Body of pancreas (tissue), 4 donors: ENCODE data around the gene CTSF. TPM values are rescaled to one million over a fixed set of nuclear protein-coding genes. Genes with fewer than 3 reads are reported as not detected.

Source experiments
- ATAC-seq: fragments of 150-250 bp; one replicate; pipeline ENCODE4 v1.9.1; 2016
- DNase-seq, 4 donors: peaks; one replicate each; pipeline ENCODE4 v3.0.0-alpha.2; 2019
- H3K27ac ChIP-seq, 4 donors: fragments of 200-600 bp; sonication (generic); 1 replicate in 3 of 4; 2 replicates in 1 of 4; pipeline versions ENCODE4 v1.5.1 to v1.6.1; 2016 to 2019; ENCODE audit warnings: mild to moderate bottlenecking in 1 of 4, mixed read lengths in 1 of 4, moderate library complexity in 1 of 4
- H3K27me3 ChIP-seq, 2 donors: fragments of 200-600 bp; sonication (generic); one replicate each; pipeline ENCODE4 v1.6.0; 2016; ENCODE audit warnings: mild to moderate bottlenecking in 1 of 2
- H3K36me3 ChIP-seq, 2 donors: fragments of 200-600 bp; sonication (generic); replicated peaks in 1 of 2; 2 replicates each; pipeline ENCODE4 v1.5.1; 2016; ENCODE audit warnings: low read depth in 2 of 2; ENCODE audit not compliant: insufficient read depth in 1 of 2
- H3K4me1 ChIP-seq: fragments of 200-600 bp; sonication (generic); one replicate; pipeline ENCODE4 v1.6.0; 2016
- H3K4me3 ChIP-seq, 2 donors: fragments of 200-600 bp; sonication (generic); 1 replicate in 1 of 2; 2 replicates in 1 of 2; pipeline ENCODE4 v1.5.1; 2016 to 2019
- H3K9me3 ChIP-seq, 3 donors: fragments of 200-600 bp; sonication (generic); 1 replicate in 2 of 3; 2 replicates in 1 of 3; pipeline ENCODE4 v1.5.1; 2016
- POLR2A ChIP-seq, 3 donors: fragments of 450-650 bp; IDR thresholded peaks; one replicate each; pipeline ENCODE4 v1.6.1; 2016; ENCODE audit warnings: antibody characterized with exemption in 3 of 3, mild to moderate bottlenecking in 2 of 3
- WGBS, 2 donors: methylation state at CpG; one replicate each; pipeline ENCODE4 v1.1.5; 2017; 5-methylcytosine and 5-hydroxymethylcytosine counted together
- intact Hi-C: fragments of 100-400 bp; cut with DNase I; formaldehyde crosslinking; loops from one replicate; pipeline ENCODE4 v1.15.1; 2023
- total RNA-seq, 2 donors: library from RNA; depleted of rRNA; stranded (reverse); fragments of >200 nt; gene quantifications; one replicate each; pipeline ENCODE4 v1.1.0, GENCODE V29; 2016
- TF ChIP-seq, protein P1 (sequence below), 7 experiments: fragments of 450-650 bp in 4 of 7; fragments of 200-600 bp in 3 of 7; sonication (generic) in 3 of 7; IDR thresholded peaks; one replicate each; pipeline ENCODE4 v1.5.1; 2016 to 2019; ENCODE audit warnings: antibody characterized with exemption in 7 of 7

CTSF gene
- total RNA-seq, 2 donors from 2014 or later: 55.8 to 61.3 TPM

DNA sequence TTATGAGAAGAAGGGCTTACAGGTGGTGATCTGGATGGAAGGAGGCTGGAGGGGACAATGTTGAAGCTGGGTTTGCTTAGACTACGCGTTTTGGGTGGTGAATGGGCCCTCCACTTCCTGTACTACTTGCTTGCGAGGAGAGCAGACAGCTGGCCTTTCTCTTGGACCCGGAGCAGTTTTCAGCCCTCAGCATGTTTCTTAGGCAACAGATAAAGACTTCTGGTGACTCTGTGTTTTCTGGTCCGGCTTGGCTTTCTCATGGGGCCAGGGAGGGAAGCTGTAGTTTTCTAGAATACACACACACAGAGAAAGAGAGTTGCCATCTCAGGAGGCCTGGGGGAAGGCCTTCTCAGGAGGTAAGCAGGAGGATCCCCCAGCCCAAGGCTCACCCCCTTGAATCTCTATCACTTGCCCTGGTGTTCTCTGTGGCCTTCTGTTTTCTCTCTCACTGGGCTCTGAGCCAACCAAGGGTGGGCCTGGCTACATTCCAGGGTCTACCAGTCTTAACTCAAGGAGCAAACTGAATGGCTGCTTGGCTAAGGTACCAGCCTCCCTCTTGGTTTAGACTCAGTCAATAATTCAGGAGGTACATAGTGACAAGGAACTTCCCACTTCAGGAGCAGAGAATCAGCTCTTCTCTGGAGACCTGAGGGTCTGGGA lies 27.0 kb upstream of the CTSF start:
- H3K4me1 ChIP-seq: peaks cover 32% of the 10 kb centered on the region
- TF ChIP-seq POLR2A (IDR thresholded peaks at IDR 0.05): no peak
- TF ChIP-seq, protein P1, sequence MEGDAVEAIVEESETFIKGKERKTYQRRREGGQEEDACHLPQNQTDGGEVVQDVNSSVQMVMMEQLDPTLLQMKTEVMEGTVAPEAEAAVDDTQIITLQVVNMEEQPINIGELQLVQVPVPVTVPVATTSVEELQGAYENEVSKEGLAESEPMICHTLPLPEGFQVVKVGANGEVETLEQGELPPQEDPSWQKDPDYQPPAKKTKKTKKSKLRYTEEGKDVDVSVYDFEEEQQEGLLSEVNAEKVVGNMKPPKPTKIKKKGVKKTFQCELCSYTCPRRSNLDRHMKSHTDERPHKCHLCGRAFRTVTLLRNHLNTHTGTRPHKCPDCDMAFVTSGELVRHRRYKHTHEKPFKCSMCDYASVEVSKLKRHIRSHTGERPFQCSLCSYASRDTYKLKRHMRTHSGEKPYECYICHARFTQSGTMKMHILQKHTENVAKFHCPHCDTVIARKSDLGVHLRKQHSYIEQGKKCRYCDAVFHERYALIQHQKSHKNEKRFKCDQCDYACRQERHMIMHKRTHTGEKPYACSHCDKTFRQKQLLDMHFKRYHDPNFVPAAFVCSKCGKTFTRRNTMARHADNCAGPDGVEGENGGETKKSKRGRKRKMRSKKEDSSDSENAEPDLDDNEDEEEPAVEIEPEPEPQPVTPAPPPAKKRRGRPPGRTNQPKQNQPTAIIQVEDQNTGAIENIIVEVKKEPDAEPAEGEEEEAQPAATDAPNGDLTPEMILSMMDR (IDR thresholded peaks at IDR 0.05): no peak
- peaks cover 0 to 7% of the 10 kb centered on the region in 2 donors for H3K36me3 ChIP-seq
- no peaks in the 10 kb centered on the region for H3K27me3 ChIP-seq
- H3K9me3 ChIP-seq: no peaks in the 10 kb centered on the region
- H3K27ac ChIP-seq: no peak overlapping the region
- WGBS, 2 donors: 51 to 55% methylated on average over 4 to 5 of the region's 5 CpGs
- intact Hi-C loops: no loop called here
- peak; percentile 37 to 61 (median 46) for DNase-seq
- ATAC-seq: no peak
- no peak overlapping the region for H3K4me3 ChIP-seq

DNA sequence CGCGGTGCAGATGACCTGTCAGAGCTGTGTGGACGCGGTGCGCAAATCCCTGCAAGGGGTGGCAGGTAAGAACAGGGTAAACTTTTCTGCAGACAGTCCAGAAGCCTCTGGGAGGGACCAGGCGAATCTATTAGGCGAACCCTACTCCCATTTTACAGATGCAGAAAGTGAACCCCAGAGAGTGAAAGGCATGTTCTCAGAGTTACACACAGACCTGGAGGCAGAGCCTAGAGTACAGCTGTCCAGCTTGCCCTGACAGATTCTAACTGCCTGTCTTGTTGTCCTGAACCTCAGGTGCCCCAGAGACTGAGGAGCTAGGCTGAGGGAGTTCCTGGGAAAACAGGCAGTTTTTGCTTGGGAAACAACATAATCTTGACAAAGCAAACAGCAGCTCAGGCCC lies 25.2 kb upstream of the CTSF start:
- Histone ChIP-seq H3K36me3 (no peaks in the 10 kb centered on the region), H3K27ac (peak overlapping the region in 1 of 4 donors; percentile 83), H3K4me1 (peaks cover 32% of the 10 kb centered on the region), H3K4me3 (no peak overlapping the region), H3K27me3 (no peaks in the 10 kb centered on the region), H3K9me3 (no peaks in the 10 kb centered on the region)
- DNase-seq (no peak), ATAC-seq (no peak)
- intact Hi-C loops: no loop called here
- TF ChIP-seq, protein P1 (IDR thresholded peaks at IDR 0.05): no peak
- no peak for TF ChIP-seq POLR2A (IDR thresholded peaks at IDR 0.05)
- 41 to 47% methylated on average over 6 to 7 of the region's 7 CpGs for WGBS, 2 donors

DNA sequence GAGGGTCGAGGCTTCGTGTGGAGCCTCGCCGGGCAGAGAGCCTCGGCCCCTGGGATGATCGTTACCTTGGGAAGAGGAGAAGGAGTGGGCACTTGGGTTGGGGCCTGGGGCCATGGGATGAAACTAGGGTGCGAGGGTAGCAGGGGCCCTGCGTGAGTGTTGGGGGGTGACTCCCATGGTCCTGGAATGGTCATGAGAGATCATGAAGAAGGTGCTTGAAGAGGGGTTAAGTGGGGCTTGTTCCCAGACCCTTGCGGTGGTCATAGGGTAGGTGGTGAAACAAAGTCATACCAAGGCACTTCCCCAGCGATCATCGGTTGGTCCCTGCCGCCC lies 24.9 kb upstream of the CTSF start:
- intact Hi-C loops: no loop called here
- WGBS, 2 donors: 14 to 23% methylated on average over 6 to 12 of the region's 12 CpGs
- H3K27ac ChIP-seq: peak overlapping the region; percentile 54 to 84 (median 71)
- no peaks in the 10 kb centered on the region for H3K36me3 ChIP-seq
- peaks cover 32% of the 10 kb centered on the region for H3K4me1 ChIP-seq
- ATAC-seq: peak; percentile 3
- no peaks in the 10 kb centered on the region for H3K27me3 ChIP-seq
- peak in 1 of 4 donors; percentile 10 for DNase-seq
- H3K4me3 ChIP-seq: peak overlapping the region in 1 of 2 donors; percentile 40
- TF ChIP-seq, protein P1 (IDR thresholded peaks at IDR 0.05): no peak
- TF ChIP-seq POLR2A (IDR thresholded peaks at IDR 0.05): no peak
- no peaks in the 10 kb centered on the region for H3K9me3 ChIP-seq

DNA sequence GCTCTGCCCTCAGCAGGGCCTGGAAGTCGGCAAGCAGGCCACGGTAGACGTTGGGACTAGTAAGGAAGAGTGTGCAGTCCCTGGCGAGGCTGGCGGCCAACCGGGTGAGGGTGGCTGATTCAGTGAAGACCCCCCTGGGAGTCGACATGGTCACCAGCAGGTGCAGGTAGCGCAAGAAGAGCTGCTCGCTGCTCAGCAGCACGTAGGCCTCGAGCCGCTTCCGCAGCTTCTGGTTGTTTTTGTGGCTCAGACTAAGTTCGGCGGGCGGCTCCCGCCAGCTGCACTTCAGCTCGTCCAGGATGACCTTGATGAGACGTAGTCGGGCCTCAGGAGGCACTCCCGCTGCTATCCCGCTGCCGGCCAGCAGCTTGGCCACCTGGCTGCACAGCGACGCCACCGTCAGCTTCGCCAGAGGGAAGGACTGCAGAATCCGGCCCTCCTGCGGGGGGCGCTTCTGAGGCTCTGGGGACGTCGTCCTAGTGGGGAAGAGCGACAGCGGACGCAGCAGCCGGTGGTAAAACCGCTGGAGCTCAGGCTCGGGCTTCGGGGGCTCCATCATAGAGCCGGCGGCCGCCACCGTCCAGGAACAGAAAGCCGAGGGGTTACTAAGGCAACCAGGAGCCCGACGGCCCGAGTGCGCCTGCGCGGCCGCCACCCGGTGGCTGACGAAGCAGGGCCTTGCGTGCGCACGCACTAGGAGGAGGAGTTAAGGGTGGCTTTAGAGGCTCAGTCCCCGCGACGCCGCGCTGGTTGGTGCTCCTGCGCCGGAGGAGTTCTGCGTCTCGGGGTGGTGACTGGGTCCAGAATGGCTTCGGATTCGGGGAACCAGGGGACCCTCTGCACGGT lies 24.3 kb upstream of the CTSF start, which contains the start of the genes CCDC87 and CCS:
Gene CCDC87 (minus strand): TSS at position 607 of the 846 bp plus-strand sequence. CDS start 48 bp downstream, at position 559.
Gene CCS (plus strand): TSS at position 729 of the 846 bp plus-strand sequence. CDS start 77 bp downstream, at position 806.
- Histone ChIP-seq H3K9me3 (no peaks in the 10 kb centered on the region), H3K4me3 (peak within 1 kb of the TSS; percentile 9 to 40), H3K4me1 (peaks cover 32% of the 10 kb centered on the region), H3K27me3 (no peaks in the 10 kb centered on the region), H3K27ac (peak within 1 kb of the TSS; percentile 54 to 84 (median 71)), H3K36me3 (no peaks in the 10 kb centered on the region)
- WGBS, 2 donors: 16 to 90% methylated on average over 2 to 68 of the region's 68 CpGs
- TF ChIP-seq, protein P1 (IDR thresholded peaks at IDR 0.05): peak; percentile 47 to 92 (median 66)
- TF ChIP-seq POLR2A (IDR thresholded peaks at IDR 0.05): peak; percentile 59 to 85 (median 81)
- peak; percentile 98 for ATAC-seq
- intact Hi-C loops: no loop called here
- peak; percentile 99 to 100 (median 100) for DNase-seq
